Activated CD4-positive, alpha-beta memory T cell treated with anti-CD3 and anti-CD28 coated beads for 36 hours (primary cell): Measurements from ENCODE around the gene HCFC1R1. TPM values are rescaled to one million over a fixed set of nuclear protein-coding genes. Genes with fewer than 3 reads are reported as not detected.

Experiments used
- CTCF ChIA-PET: fragments of 350-600 bp; sonication (Branson Sonifier 250); formaldehyde crosslinking; loops from one replicate; lab custom pipeline; 2021; ENCODE audit warnings: antibody characterized with exemption, inconsistent platforms; lab: Charles Lee
- POLR2A ChIA-PET: fragments of 350-600 bp; sonication (Branson Sonifier 250); formaldehyde crosslinking; loops from one replicate; lab custom pipeline; 2021; ENCODE audit warnings: antibody characterized with exemption; lab: Charles Lee
- DNase-seq: peaks from one replicate; pipeline ENCODE4 v3.0.0-alpha.2; 2020
- H3K27ac Mint-ChIP-seq: one replicate; pipeline ENCODE4 v1.8.0; 2021; ENCODE audit warnings: mixed read lengths
- H3K27me3 Mint-ChIP-seq: one replicate; pipeline ENCODE4 v1.8.0; 2021; ENCODE audit warnings: mixed read lengths
- H3K36me3 Mint-ChIP-seq: one replicate; pipeline ENCODE4 v1.8.0; 2021; ENCODE audit warnings: mixed read lengths
- H3K4me1 Mint-ChIP-seq: one replicate; pipeline ENCODE4 v1.8.0; 2021; ENCODE audit warnings: low read depth, mixed read lengths
- H3K4me3 Mint-ChIP-seq: one replicate; pipeline ENCODE4 v1.8.0; 2021; ENCODE audit warnings: mild to moderate bottlenecking, mixed read lengths
- H3K9me3 Mint-ChIP-seq: one replicate; pipeline ENCODE4 v1.8.0; 2021; ENCODE audit warnings: mixed read lengths
- intact Hi-C: fragments of 100-400 bp; cut with micrococcal nuclease; formaldehyde crosslinking; loops from one replicate; pipeline ENCODE4 v1.15.1; 2023
- total RNA-seq, 2 experiments: library from RNA; stranded (reverse); gene quantifications; one replicate each; pipeline ENCODE4 v1.2.3, GENCODE V29; 2021

Gene HCFC1R1
- total RNA-seq, 2 experiments from 2014 or later, result 31.8 to 32.8 TPM

- DNase-seq, result peak; percentile 52
- peaks cover 15% of the 10 kb centered on the region for H3K4me1 Mint-ChIP-seq
- H3K27me3 Mint-ChIP-seq, result no peaks in the 10 kb centered on the region
- H3K36me3 Mint-ChIP-seq, result peaks cover 27% of the 10 kb centered on the region
- intact Hi-C loops, result loop anchor here (1.0 to 5.0 kb wide), 2 partner anchors 10 to 72 kb away; partner anchors contain the start of gene PAQR4
- H3K4me3 Mint-ChIP-seq, result peak overlapping the region; percentile 87
- peak overlapping the region; percentile 56 for H3K27ac Mint-ChIP-seq
- POLR2A ChIA-PET, result interaction anchor here (0.7 to 1.7 kb wide), 2 partner anchors 8 to 10 kb away, joined by 3 to 14 read pairs; partner anchors contain the start of gene PAQR4
- H3K9me3 Mint-ChIP-seq, result no peaks in the 10 kb centered on the region
- CTCF ChIA-PET, result interaction anchor here (1.6 to 2.0 kb wide), 3 partner anchors 10 to 48 kb away, joined by 7 to 11 read pairs (median 7); partner anchors contain the start of gene PAQR4
These were observed 44.0 kb downstream of the HCFC1R1 start for GRCh38 chr16:2979669-2980226.

- Mint-ChIP-seq H3K9me3 (no peaks in the 10 kb centered on the region), H3K4me3 (no peak overlapping the region)
- POLR2A ChIA-PET, result no interaction called here
These were observed 46.3 kb downstream of the HCFC1R1 start for GRCh38 chr16:2977440-2977839.

DNA sequence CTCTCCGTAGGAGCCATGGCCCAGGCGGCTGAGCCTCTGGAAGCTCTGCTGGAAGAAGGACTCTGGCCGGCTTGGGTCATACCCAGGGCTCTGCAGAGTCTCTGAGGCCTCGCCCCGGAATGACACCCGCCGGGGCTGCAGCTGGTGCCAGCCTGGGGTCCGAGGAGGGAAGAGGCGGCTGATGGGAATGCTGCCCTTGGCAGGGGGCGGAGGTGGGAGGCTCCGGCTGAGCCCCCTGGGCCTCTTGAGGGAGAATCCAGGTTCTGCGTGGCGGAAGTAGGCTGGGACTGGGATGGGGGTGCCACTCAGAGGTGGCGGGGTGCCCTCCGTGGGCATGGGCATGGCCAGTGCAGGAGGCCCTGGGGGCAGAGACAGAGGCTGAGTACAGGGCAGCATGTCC is 47.1 kb downstream of the HCFC1R1 start:
- no peak for DNase-seq
- H3K9me3 Mint-ChIP-seq, result no peaks in the 10 kb centered on the region
- no peaks in the 10 kb centered on the region for H3K27me3 Mint-ChIP-seq
- intact Hi-C loops, result no loop called here
- ChIA-PET POLR2A (no interaction called here), CTCF (no interaction called here)
- no peak overlapping the region for H3K4me3 Mint-ChIP-seq
- peaks cover 15% of the 10 kb centered on the region for H3K4me1 Mint-ChIP-seq
- H3K36me3 Mint-ChIP-seq, result peaks cover 41% of the 10 kb centered on the region
- no peak overlapping the region for H3K27ac Mint-ChIP-seq

More at GRCh38 chr16:2977440-2977839, 46.3 kb downstream of the HCFC1R1 start:
- no peak for DNase-seq
- Mint-ChIP-seq H3K27ac (no peak overlapping the region), H3K36me3 (peaks cover 35% of the 10 kb centered on the region), H3K27me3 (no peaks in the 10 kb centered on the region), H3K4me1 (peaks cover 11% of the 10 kb centered on the region)
- CTCF ChIA-PET, result interaction anchor here (1.4 to 2.0 kb wide), 2 partner anchors 8 to 14 kb away, joined by 4 to 11 read pairs; partner anchors contain the start of genes KREMEN2 and PAQR4
- intact Hi-C loops, result no loop called here

DNA sequence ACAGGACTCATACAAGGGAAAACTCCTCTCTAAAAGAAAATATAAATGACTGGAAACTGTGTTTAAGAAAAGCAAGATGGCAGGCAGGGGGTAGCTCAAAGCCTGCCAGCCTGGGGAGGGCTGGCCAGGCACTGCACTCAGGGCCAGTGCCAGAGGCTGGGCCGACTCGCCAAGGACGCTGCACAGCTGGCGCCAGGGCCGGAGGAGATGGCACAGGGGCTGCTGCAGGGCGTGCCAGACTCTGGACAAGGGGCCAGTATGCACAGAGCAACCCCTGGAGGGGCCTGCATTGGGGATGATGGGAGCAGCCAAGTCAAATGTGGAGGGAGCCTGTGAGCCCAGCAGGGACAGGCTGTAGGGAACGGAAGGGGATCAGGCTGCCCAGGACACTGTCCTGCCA is 47.5 kb downstream of the HCFC1R1 start:
- no peaks in the 10 kb centered on the region for H3K9me3 Mint-ChIP-seq
- no peak for DNase-seq
- intact Hi-C loops, result no loop called here
- POLR2A ChIA-PET, result no interaction called here
- no peak overlapping the region for H3K4me3 Mint-ChIP-seq
- H3K27ac Mint-ChIP-seq, result no peak overlapping the region
- H3K36me3 Mint-ChIP-seq, result peaks cover 42% of the 10 kb centered on the region
- no peaks in the 10 kb centered on the region for H3K27me3 Mint-ChIP-seq
- CTCF ChIA-PET, result no interaction called here
- H3K4me1 Mint-ChIP-seq, result peaks cover 15% of the 10 kb centered on the region

- CTCF ChIA-PET, result interaction anchor here (1.0 kb wide), 1 partner anchor 53 kb away, joined by 3 read pairs; no protein-coding TSS in a partner anchor
- H3K36me3 Mint-ChIP-seq, result peaks cover 49% of the 10 kb centered on the region
These were observed 48.5 kb downstream of the HCFC1R1 start for GRCh38 chr16:2975161-2975795.

DNA sequence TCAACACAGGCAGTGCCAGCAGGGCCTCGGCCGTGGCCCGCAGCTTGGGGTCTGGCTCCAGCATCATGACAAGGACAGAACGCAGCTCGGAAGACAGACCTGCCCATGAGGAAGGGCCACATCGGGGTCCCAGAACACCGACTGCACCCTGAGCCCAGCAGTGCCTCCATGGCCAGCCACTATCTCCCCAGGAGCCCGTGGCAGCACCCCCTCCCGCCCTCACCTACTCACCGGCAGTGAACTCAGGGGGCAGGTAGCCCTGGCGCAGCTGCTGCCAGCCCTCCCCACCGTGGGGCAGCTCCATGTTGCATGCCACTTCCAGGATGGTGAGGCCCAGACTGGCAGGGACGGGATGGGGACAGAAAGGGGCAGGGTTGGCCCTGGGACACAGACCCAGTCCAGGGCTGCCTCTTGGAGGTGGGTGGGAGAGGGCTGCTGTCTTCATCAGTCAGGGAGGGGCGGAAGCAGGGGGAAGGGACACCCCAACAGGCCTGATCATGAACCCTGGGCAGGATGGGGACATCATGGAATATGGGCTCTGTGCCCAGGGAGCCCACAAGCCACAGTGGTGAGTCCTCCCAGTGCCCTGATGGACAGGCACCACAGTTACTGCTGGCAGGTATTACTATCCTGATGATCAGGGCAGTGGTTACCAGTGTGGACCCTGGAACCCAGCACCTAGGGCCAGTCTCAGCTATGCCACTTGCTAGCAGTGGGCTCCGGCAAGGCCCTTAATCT is 49.3 kb downstream of the HCFC1R1 start:
- Mint-ChIP-seq H3K27ac (no peak overlapping the region), H3K4me1 (peaks cover 18% of the 10 kb centered on the region), H3K9me3 (no peaks in the 10 kb centered on the region), H3K36me3 (peaks cover 46% of the 10 kb centered on the region), H3K4me3 (no peak overlapping the region), H3K27me3 (no peaks in the 10 kb centered on the region)
- CTCF ChIA-PET, result interaction anchor here (0.7 to 1.0 kb wide), 2 partner anchors 54 to 57 kb away, joined by 3 read pairs; no protein-coding TSS in a partner anchor
- intact Hi-C loops, result no loop called here
- no peak for DNase-seq
- POLR2A ChIA-PET, result interaction anchor here (0.7 kb wide), 1 partner anchor 234 kb away, joined by 3 read pairs; no protein-coding TSS in a partner anchor

More at GRCh38 chr16:2975161-2975795, 48.5 kb downstream of the HCFC1R1 start:
- POLR2A ChIA-PET, result no interaction called here
- no peaks in the 10 kb centered on the region for H3K9me3 Mint-ChIP-seq
- intact Hi-C loops, result no loop called here
- H3K4me1 Mint-ChIP-seq, result peaks cover 21% of the 10 kb centered on the region
- DNase-seq, result no peak
- no peak overlapping the region for H3K4me3 Mint-ChIP-seq
- no peak overlapping the region for H3K27ac Mint-ChIP-seq
- no peaks in the 10 kb centered on the region for H3K27me3 Mint-ChIP-seq

DNA sequence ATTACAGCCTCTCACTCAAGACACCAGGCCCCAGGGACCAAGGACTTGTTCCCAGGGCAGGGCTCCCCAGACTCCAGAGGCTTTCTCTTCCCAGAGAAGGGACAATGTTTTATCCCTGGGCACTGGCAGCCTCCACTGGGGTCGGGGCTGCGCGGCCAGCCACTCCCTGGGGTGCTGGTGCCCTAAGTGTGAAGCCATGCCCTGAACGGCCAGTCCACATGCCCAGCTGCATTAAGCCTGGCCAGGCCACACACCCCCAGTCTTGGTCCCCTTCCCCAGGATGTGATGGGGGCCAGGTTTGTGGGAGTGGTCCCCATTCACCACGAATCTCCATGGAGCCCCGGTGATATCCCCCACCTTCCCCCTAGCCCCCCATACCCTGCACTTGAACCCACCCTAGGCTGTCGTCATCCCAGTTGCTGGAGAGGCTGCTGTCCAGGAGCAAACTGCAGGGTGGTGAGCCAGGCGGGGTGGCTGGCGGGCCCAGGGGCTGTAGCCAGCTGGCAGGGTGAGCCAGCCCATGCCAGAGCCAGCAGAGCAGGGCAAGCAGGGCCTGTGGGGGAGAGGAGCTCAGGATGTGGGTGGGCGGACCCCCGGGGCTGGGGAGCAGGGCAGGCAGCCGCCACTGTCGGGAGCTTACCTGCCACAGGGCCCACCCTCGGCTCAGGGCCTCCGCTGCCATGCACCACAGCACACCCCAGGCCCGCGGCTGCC is 50.0 kb downstream of the HCFC1R1 start:
- H3K4me1 Mint-ChIP-seq, result peaks cover 17% of the 10 kb centered on the region
- H3K36me3 Mint-ChIP-seq, result peaks cover 43% of the 10 kb centered on the region
- no peaks in the 10 kb centered on the region for H3K27me3 Mint-ChIP-seq
- H3K4me3 Mint-ChIP-seq, result no peak overlapping the region
- ChIA-PET CTCF (interaction anchor here (1.1 kb wide), 1 partner anchor 55 kb away, joined by 3 read pairs; no protein-coding TSS in a partner anchor), POLR2A (interaction anchor here (0.5 to 0.7 kb wide), 2 partner anchors 60 to 233 kb away, joined by 3 read pairs; no protein-coding TSS in a partner anchor)
- intact Hi-C loops, result no loop called here
- DNase-seq, result no peak
- H3K27ac Mint-ChIP-seq, result no peak overlapping the region
- no peaks in the 10 kb centered on the region for H3K9me3 Mint-ChIP-seq

DNA sequence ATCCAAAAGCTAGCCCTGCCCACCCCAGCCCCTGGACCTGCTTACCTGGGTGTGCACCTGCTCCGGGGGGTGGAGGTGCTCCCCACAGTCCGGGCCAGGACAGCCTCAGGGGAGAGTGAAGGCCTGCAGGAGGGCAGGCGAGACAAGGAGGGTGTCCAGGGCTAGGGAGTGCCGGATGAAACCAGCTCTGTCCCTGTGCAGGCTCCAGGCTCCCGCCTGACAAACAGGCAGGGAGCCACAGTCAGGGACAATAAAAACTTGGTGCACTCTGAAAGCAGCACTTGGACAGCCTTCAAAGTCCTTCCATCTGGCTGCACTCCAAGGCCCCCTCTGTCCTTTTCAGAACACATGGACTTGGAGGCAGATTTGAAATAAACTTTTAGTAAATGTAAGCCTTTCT is 50.6 kb downstream of the HCFC1R1 start:
- no peak for DNase-seq
- no peak overlapping the region for H3K4me3 Mint-ChIP-seq
- H3K4me1 Mint-ChIP-seq, result peaks cover 22% of the 10 kb centered on the region
- ChIA-PET CTCF (interaction anchor here (0.9 to 1.1 kb wide), 3 partner anchors 9 to 55 kb away, joined by 3 read pairs; no protein-coding TSS in a partner anchor), POLR2A (interaction anchor here (0.5 kb wide), 1 partner anchor 61 kb away, joined by 3 read pairs; no protein-coding TSS in a partner anchor)
- no peaks in the 10 kb centered on the region for H3K9me3 Mint-ChIP-seq
- intact Hi-C loops, result no loop called here
- peaks cover 6% of the 10 kb centered on the region for H3K27me3 Mint-ChIP-seq
- H3K36me3 Mint-ChIP-seq, result peaks cover 40% of the 10 kb centered on the region
- H3K27ac Mint-ChIP-seq, result no peak overlapping the region

Other genes starting within 250 kb of the HCFC1R1 start
- 100 to 1,000 TPM; 165 to 175 TPM for gene ELOB, start 246.7 kb downstream of the HCFC1R1 start, total RNA-seq
- gene PRSS33, start 236.4 kb downstream of the HCFC1R1 start, total RNA-seq, result not detected
- not detected for gene PRSS41, start 225.5 kb downstream of the HCFC1R1 start, total RNA-seq
- gene PRSS21, start 206.7 kb downstream of the HCFC1R1 start, total RNA-seq, result 1 to 10 TPM; 4.7 to 6.2 TPM
- gene ZG16B, start 193.6 kb downstream of the HCFC1R1 start, total RNA-seq, result 1 to 10 TPM; 2.6 to 3.0 TPM
- under 1 TPM; 0.24 to 0.38 TPM for gene PRSS22, start 165.8 kb downstream of the HCFC1R1 start, total RNA-seq
- 10 to 100 TPM; 19.1 to 19.4 TPM for gene FLYWCH2, start 140.7 kb downstream of the HCFC1R1 start, total RNA-seq
- 10 to 100 TPM; 49.2 to 52.2 TPM for gene FLYWCH1, start 112.0 kb downstream of the HCFC1R1 start, total RNA-seq
- gene KREMEN2, start 59.7 kb downstream of the HCFC1R1 start, total RNA-seq, result not detected
- 10 to 100 TPM; 37.0 to 37.9 TPM for gene PAQR4, start 54.6 kb downstream of the HCFC1R1 start, total RNA-seq
- gene PKMYT1, start 43.5 kb downstream of the HCFC1R1 start, total RNA-seq, result 100 to 1,000 TPM; 123 to 134 TPM
- not detected for gene CLDN9, start 11.0 kb downstream of the HCFC1R1 start, total RNA-seq
- not detected for gene CLDN6, start 5.8 kb downstream of the HCFC1R1 start, total RNA-seq
- 1 to 10 TPM; 6.5 to 8.6 TPM for gene TNFRSF12A, start 3.6 kb downstream of the HCFC1R1 start, total RNA-seq
- 10 to 100 TPM; 41.2 to 42.7 TPM for gene THOC6, start 93 bp upstream of the HCFC1R1 start, total RNA-seq
- gene BICDL2, start 13.0 kb upstream of the HCFC1R1 start, total RNA-seq, result under 1 TPM; 0.40 to 0.46 TPM
- gene MMP25, start 22.6 kb upstream of the HCFC1R1 start, total RNA-seq, result 1 to 10 TPM; 2.2 TPM
- gene IL32, start 41.7 kb upstream of the HCFC1R1 start, total RNA-seq, result 1,000 to 10,000 TPM; 2,504 to 2,532 TPM
- gene ZSCAN10, start 75.4 kb upstream of the HCFC1R1 start, total RNA-seq, result under 1 TPM in 1 of 2 experiments, not detected in 1; 0.19 TPM
- under 1 TPM in 1 of 2 experiments, not detected in 1; 0.21 TPM for gene ZNF205, start 88.6 kb upstream of the HCFC1R1 start, total RNA-seq
- gene ZNF213, start 111.1 kb upstream of the HCFC1R1 start, total RNA-seq, result 1 to 10 TPM; 9.0 TPM
- not detected for gene OR1F1, start 164.3 kb upstream of the HCFC1R1 start, total RNA-seq
- gene ZNF200, start 211.2 kb upstream of the HCFC1R1 start, total RNA-seq, result 10 to 100 TPM; 10.6 to 11.5 TPM
- under 1 TPM; 0.07 to 0.17 TPM for gene MEFV, start 232.7 kb upstream of the HCFC1R1 start, total RNA-seq